ENCODE data around the gene UQCC5. TPM values are rescaled to one million over a fixed set of nuclear protein-coding genes. Genes with fewer than 3 reads are reported as not detected.

Gene UQCC5
- polyA plus RNA-seq, 1 experiment = 9.5 TPM

DNA sequence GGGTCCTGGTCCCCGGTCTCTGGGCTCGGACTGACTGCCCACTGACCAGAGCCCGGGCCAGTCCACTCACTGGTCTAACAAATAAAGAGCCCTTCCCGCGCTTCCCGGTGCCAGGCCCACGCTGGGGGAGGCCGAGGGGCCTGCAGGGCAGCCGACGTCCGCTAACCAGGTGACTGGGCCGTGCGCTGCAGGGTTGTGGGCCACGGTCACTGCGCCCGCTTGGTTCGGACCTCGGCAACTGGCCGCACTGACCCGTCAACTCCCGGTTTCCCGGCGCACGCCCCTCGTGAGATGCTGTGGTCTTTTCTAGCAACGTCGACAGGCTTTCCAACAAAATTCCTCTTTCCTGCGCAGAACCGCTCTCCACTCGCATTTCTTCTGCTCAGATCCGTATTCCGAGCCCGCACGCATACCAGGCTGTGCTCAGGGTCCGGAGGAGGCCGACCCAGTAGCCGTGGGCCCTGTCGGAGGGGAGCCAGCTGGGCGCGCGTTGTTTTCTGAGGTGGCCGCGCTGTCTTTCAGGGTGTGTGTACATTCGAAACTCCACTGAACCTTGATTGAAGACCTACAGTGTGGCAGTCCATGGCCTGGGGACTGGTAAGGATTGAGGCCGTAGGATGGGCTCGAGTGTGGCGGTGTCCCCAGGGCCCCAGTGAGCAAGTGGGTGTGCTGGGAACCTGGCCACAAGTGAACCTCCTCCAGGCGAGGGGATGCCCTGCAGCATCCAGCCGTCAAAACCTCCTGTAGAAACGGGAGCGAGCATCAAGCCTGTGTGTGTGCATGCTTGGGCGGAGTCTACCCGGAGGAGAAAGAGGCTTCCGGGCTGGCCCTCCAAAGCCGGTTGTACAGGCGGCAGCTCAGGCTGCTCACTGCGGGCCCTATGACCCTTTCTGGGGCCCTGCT is 1.9 kb upstream of the UQCC5 start:
- Histone ChIP-seq H3K4me3 (ENCODE audit: low read depth, low read length) (peak overlapping the region; percentile 65), H3K27me3 (ENCODE audit: control insufficient read depth, insufficient read depth, low read length) (no peaks in the 10 kb centered on the region), H3K9me3 (ENCODE audit: control insufficient read depth, insufficient read depth, low read length) (no peaks in the 10 kb centered on the region; the same call in 1 of the 2 replicates), H3K27ac (ENCODE audit: low read depth, low read length) (peak overlapping the region; percentile 57)
- no peak for DNase-seq (ENCODE audit: low read depth, low spot score)
- TF ChIP-seq, protein P1, sequence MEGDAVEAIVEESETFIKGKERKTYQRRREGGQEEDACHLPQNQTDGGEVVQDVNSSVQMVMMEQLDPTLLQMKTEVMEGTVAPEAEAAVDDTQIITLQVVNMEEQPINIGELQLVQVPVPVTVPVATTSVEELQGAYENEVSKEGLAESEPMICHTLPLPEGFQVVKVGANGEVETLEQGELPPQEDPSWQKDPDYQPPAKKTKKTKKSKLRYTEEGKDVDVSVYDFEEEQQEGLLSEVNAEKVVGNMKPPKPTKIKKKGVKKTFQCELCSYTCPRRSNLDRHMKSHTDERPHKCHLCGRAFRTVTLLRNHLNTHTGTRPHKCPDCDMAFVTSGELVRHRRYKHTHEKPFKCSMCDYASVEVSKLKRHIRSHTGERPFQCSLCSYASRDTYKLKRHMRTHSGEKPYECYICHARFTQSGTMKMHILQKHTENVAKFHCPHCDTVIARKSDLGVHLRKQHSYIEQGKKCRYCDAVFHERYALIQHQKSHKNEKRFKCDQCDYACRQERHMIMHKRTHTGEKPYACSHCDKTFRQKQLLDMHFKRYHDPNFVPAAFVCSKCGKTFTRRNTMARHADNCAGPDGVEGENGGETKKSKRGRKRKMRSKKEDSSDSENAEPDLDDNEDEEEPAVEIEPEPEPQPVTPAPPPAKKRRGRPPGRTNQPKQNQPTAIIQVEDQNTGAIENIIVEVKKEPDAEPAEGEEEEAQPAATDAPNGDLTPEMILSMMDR (IDR thresholded peaks at IDR 0.05; ENCODE audit: low read depth, low read length) = no peak
- POLR2A ChIA-PET = no interaction called here
- CTCF ChIA-PET = no interaction called here

DNA sequence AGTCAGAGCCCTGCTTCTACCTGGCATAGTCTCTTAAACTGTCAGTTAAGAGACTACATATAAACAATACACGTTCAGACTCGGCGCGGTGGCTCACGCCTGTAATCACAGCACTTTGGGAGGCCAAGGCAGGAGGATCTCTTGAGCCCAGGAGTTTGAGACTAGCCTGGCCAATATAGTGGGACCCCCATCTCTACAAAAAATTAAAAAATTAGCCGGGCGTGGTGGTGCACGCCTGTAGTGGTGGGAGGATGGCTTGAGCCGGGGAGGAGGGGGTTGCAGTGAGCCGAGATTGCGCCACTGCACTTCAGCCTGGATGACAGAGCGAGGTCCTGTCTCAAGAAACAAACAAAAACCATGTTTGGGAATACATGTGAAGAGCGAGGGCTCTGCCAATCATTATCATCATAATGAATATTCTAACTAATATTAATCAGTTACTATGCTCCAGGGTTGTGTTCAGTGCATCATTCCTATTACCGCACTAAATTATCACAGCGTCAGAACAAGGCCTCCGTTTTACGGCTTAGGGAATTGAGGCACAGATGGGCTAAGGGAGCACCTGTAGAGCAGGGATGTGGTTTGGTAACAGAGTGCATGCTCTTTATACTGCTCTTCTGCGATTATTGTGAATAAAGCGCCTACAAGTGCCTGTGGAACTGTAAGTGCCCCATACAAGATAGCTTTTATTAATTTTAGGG is 844 bp upstream of the UQCC5 start:
- no peaks in the 10 kb centered on the region for H3K27me3 ChIP-seq (ENCODE audit: control insufficient read depth, insufficient read depth, low read length)
- TF ChIP-seq, protein P1 (IDR thresholded peaks at IDR 0.05; ENCODE audit: low read depth, low read length) = no peak
- CTCF ChIA-PET = interaction anchor here (0.6 to 0.9 kb wide), 2 partner anchors 131 to 257 kb away, joined by 3 to 8 read pairs; partner anchors contain the start of gene WDR82
- no peak for DNase-seq (ENCODE audit: low read depth, low spot score)
- no peaks in the 10 kb centered on the region; the same call in 1 of the 2 replicates for H3K9me3 ChIP-seq (ENCODE audit: control insufficient read depth, insufficient read depth, low read length)
- no peak overlapping the region for H3K4me3 ChIP-seq (ENCODE audit: low read depth, low read length)
- no peak overlapping the region for H3K27ac ChIP-seq (ENCODE audit: low read depth, low read length)
- POLR2A ChIA-PET = interaction anchor here (0.5 to 1.4 kb wide), 12 partner anchors 9 to 171 kb away, joined by 3 to 7 read pairs (median 4); partner anchors contain the start of genes GLT8D1 and SPCS1

DNA sequence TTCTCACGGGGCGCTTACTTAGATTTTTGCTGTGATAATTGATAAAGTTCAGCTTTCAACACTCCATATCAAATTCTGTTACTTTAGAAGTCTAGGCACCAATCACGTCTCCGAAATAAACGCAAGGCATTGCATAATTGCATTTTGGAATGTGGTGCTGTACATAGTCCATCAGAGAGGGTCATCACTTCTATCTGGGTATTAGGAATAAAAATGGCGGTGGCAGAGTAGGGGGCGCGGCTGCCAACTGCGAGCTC is 365 bp upstream of the UQCC5 start:
- no peak for DNase-seq (ENCODE audit: low read depth, low spot score)
- ChIA-PET POLR2A (interaction anchor here (0.5 to 1.4 kb wide), 12 partner anchors 9 to 170 kb away, joined by 3 to 7 read pairs (median 4); partner anchors contain the start of genes GLT8D1 and SPCS1), CTCF (interaction anchor here (0.6 to 0.9 kb wide), 2 partner anchors 131 to 258 kb away, joined by 3 to 8 read pairs; partner anchors contain the start of gene WDR82)
- TF ChIP-seq, protein P1 (IDR thresholded peaks at IDR 0.05; ENCODE audit: low read depth, low read length) = no peak
- Histone ChIP-seq H3K4me3 (ENCODE audit: low read depth, low read length) (0 out of 2 replicates have a peak overlapping the region, but pooled peaks have one; percentile 1), H3K27ac (ENCODE audit: low read depth, low read length) (no peak overlapping the region), H3K9me3 (ENCODE audit: control insufficient read depth, insufficient read depth, low read length) (no peaks in the 10 kb centered on the region; the same call in 1 of the 2 replicates), H3K27me3 (ENCODE audit: control insufficient read depth, insufficient read depth, low read length) (no peaks in the 10 kb centered on the region)

DNA sequence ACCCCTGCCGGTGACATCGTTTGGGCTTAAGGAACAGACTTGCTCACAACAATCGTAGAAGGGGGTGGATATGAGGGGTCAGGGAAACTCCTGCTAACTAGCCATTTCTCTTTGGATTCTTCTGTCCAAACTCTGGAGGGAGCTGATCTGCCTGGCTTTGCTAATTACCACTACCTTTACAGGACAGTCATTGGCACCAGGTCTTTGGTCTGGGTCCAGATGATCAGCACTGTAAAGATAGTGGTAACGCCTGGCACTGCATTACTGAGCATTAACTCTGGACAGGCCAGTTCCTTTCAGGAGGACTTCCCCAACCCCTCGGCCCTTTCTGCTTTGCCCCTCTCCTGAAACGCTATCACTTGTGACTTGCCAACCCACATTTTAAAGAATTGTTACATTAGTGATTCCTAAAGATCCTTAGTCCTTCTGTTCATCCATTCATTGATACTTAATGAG is 788 bp downstream of the UQCC5 start:
- ChIA-PET CTCF (no interaction called here), POLR2A (no interaction called here)
- Histone ChIP-seq H3K4me3 (ENCODE audit: low read depth, low read length) (peak overlapping the region; percentile 94), H3K27me3 (ENCODE audit: control insufficient read depth, insufficient read depth, low read length) (no peaks in the 10 kb centered on the region), H3K9me3 (ENCODE audit: control insufficient read depth, insufficient read depth, low read length) (no peaks in the 10 kb centered on the region; the same call in 1 of the 2 replicates), H3K27ac (ENCODE audit: low read depth, low read length) (peak overlapping the region; percentile 84)
- DNase-seq (ENCODE audit: low read depth, low spot score) = no peak
- TF ChIP-seq, protein P1 (IDR thresholded peaks at IDR 0.05; ENCODE audit: low read depth, low read length) = no peak

All from AG04450 (cell line).